Panc1 (cell line): Measurements from ENCODE around the gene ANO6.

Experiments used
- CTCF ChIP-seq: fragments of 450-650 bp; IDR thresholded peaks from 2 replicates; pipeline ENCODE4 v1.5.1; 2017; ENCODE audit warnings: mild to moderate bottlenecking
- SIN3A ChIP-seq: IDR thresholded peaks from 2 replicates; pipeline ENCODE4 v1.6.1; 2012; ENCODE audit warnings: low read depth, mild to moderate bottlenecking, low read length, moderate library complexity, borderline replicate concordance; ENCODE audit not compliant: insufficient read depth

DNA sequence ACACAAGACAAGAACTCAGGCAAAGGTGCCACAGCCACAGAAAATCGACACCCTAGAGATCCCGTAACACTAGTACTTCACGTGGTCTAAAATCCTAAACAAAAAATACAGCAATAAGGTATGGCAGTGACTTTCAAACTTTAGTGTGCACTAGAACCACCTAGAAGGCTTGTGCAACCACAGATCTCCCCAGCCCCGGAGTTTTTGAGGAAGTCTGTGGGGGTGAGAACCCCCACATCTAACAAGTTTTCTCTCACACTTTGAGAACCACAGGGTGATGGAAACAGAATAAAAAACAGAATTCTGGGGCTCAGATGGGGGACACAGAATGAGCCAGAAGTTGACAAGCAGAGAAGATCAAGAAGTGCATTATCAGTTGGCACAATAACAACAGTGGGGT is 254.0 kb downstream of the ANO6 start:
- TF ChIP-seq SIN3A, result no peak
- no peak for TF ChIP-seq CTCF
